Endothelial cell of umbilical vein (primary cell): ENCODE data around the gene GNB1L.

ENCODE experiments used
- EZH2 ChIP-seq: IDR thresholded peaks from 2 replicates; pipeline ENCODE4 v1.6.1; 2012; ENCODE audit warnings: borderline replicate concordance, low read depth, mild to moderate bottlenecking, moderate library complexity, low read length, inconsistent platforms; ENCODE audit not compliant: severe bottlenecking
- FOS ChIP-seq: IDR thresholded peaks from 2 replicates; pipeline ENCODE4 v1.6.1; 2011; ENCODE audit warnings: mild to moderate bottlenecking, low read length, moderate library complexity, borderline replicate concordance; ENCODE audit not compliant: insufficient read depth
- MYC ChIP-seq: IDR thresholded peaks from one replicate; pipeline ENCODE4 v1.6.1; 2011; ENCODE audit warnings: mild to moderate bottlenecking, low read depth, low read length
- POLR2A ChIP-seq: IDR thresholded peaks from 2 replicates; pipeline ENCODE4 v1.6.1; 2012; ENCODE audit warnings: low read depth, mild to moderate bottlenecking, control low read depth, low read length
- POLR2AphosphoS5 ChIP-seq: IDR thresholded peaks from 2 replicates; pipeline ENCODE4 v1.6.1; 2012; ENCODE audit warnings: low read depth, mild to moderate bottlenecking, control low read depth, low read length, moderate library complexity; ENCODE audit not compliant: insufficient read depth
- TF ChIP-seq, protein P1 (sequence below), 2 donors: IDR thresholded peaks; 1 replicate in 1 of 2; 2 replicates in 1 of 2; pipeline ENCODE4 v1.5.1; 2011; ENCODE audit warnings: low read length in 2 of 2, mild to moderate bottlenecking in 2 of 2, moderate library complexity in 2 of 2, control low read depth in 1 of 2, inconsistent platforms in 1 of 2, low read depth in 1 of 2; ENCODE audit not compliant: insufficient read depth in 1 of 2; ENCODE audit errors: extremely low read depth in 1 of 2
- TF ChIP-seq, protein P2 (sequence below): IDR thresholded peaks from 2 replicates; pipeline ENCODE4 v1.6.1; 2011; ENCODE audit not compliant: insufficient read depth, insufficient read length

DNA sequence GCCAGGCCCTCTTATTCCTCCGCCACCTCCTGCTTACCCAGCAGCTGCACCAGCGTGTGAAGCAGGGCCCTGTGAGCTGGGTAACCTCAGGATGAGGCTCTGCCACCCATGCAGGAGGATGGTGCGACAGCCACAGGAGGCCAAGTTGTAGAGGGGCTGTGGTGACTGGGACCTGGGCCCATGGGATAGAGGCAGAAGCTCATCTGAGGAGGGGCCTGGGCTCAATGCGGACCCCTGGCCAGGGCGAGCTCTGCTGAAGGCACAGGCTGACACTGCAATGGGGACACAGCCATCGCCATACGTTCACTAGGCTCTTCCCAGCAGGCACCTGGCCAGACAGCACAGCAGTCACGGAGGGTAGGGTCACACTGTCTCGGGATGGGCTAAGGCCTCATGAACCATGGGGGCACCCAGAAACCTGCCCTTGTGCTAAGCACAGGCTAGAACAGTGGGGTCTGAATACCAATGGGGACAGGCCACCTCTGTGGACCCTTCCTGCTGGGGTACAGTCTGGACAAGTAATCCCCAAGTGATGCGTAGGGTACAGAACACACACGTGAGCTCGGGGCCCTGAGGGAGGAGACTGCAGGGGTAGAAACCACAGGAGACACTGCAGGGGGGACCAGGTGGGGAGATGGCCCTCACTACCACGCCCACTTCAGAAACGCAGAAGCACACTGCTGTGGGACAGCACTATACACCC is 35.3 kb downstream of the GNB1L start:
- TF ChIP-seq, protein P1, sequence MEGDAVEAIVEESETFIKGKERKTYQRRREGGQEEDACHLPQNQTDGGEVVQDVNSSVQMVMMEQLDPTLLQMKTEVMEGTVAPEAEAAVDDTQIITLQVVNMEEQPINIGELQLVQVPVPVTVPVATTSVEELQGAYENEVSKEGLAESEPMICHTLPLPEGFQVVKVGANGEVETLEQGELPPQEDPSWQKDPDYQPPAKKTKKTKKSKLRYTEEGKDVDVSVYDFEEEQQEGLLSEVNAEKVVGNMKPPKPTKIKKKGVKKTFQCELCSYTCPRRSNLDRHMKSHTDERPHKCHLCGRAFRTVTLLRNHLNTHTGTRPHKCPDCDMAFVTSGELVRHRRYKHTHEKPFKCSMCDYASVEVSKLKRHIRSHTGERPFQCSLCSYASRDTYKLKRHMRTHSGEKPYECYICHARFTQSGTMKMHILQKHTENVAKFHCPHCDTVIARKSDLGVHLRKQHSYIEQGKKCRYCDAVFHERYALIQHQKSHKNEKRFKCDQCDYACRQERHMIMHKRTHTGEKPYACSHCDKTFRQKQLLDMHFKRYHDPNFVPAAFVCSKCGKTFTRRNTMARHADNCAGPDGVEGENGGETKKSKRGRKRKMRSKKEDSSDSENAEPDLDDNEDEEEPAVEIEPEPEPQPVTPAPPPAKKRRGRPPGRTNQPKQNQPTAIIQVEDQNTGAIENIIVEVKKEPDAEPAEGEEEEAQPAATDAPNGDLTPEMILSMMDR (IDR thresholded peaks at IDR 0.05; ENCODE audit: extremely low read depth in 1 of 2, insufficient read depth in 1 of 2, low read depth in 1 of 2, low read length in 2 of 2), result no peak
- TF ChIP-seq POLR2A (no peak), EZH2 (no peak), POLR2AphosphoS5 (no peak), MYC (no peak), FOS (no peak)
- TF ChIP-seq, protein P2, sequence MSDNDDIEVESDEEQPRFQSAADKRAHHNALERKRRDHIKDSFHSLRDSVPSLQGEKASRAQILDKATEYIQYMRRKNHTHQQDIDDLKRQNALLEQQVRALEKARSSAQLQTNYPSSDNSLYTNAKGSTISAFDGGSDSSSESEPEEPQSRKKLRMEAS, result no peak
